ENCODE data around the gene PTPRQ.

Gene PTPRQ, protein sequence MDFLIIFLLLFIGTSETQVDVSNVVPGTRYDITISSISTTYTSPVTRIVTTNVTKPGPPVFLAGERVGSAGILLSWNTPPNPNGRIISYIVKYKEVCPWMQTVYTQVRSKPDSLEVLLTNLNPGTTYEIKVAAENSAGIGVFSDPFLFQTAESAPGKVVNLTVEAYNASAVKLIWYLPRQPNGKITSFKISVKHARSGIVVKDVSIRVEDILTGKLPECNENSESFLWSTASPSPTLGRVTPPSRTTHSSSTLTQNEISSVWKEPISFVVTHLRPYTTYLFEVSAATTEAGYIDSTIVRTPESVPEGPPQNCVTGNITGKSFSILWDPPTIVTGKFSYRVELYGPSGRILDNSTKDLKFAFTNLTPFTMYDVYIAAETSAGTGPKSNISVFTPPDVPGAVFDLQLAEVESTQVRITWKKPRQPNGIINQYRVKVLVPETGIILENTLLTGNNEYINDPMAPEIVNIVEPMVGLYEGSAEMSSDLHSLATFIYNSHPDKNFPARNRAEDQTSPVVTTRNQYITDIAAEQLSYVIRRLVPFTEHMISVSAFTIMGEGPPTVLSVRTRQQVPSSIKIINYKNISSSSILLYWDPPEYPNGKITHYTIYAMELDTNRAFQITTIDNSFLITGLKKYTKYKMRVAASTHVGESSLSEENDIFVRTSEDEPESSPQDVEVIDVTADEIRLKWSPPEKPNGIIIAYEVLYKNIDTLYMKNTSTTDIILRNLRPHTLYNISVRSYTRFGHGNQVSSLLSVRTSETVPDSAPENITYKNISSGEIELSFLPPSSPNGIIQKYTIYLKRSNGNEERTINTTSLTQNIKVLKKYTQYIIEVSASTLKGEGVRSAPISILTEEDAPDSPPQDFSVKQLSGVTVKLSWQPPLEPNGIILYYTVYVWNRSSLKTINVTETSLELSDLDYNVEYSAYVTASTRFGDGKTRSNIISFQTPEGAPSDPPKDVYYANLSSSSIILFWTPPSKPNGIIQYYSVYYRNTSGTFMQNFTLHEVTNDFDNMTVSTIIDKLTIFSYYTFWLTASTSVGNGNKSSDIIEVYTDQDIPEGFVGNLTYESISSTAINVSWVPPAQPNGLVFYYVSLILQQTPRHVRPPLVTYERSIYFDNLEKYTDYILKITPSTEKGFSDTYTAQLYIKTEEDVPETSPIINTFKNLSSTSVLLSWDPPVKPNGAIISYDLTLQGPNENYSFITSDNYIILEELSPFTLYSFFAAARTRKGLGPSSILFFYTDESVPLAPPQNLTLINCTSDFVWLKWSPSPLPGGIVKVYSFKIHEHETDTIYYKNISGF (N-terminal part only)

GRCh38 chr12:80443974-80444666 is at the start of gene PTPRQ:
PTPRQ (plus strand) TSS chr12:80444235; CDS start chr12:80444346, 111 bp downstream.
- H3K4me3 ChIP-seq, result no peak within 1 kb of the TSS
- no peak within 1 kb of the TSS for H3K27ac ChIP-seq

DNA sequence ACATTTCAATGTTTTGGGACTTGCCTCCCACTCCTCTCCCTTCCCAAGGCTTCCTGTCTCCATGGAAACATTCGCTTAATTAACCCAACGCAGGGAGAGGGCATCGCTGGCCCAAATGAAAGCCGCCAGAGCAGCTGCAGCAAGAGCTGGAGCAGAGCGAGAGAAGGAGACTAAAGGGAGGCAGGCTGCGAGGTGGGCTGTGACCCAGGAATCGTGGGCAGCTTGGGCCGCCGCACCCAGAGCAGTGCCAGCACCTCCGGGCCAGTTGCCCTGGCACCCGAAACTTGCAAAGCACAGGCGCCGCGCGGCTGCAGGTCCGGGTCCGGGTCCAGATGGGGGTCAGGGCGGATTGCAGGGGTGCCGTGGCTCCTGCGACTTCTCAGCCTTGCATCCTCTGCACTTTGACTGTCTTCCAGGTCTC is 43.5 kb upstream of the PTPRQ start:
- no peak overlapping the region for H3K27ac ChIP-seq
- peak overlapping the region in 5 of 7 experiments; percentile 2 to 34 (median 8) for H3K4me3 ChIP-seq

DNA sequence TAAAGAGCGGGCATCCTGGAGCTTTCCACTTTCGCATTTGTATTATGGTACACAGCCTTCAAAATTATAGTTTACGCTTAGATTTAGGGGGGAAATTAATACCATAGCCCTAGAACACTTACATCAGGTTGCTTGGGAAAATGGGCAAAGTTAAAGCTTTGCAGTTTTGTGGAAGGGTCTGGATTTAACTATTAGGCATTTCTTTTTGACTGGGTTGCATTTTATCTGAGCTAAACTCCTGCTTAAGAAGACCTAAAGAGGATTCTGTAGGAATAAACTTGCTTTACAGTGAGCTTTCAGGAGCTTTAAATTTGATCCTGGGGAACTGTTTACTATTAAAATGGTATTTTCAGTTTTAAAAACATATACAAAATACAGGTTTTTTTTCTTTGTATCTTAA is 42.8 kb upstream of the PTPRQ start:
- H3K4me3 ChIP-seq, result no peak overlapping the region
- no peak overlapping the region for H3K27ac ChIP-seq

GRCh38 chr12:80404629-80405028 is 39.4 kb upstream of the PTPRQ start:
- Histone ChIP-seq H3K27ac (no peak overlapping the region), H3K4me3 (no peak overlapping the region)

- Histone ChIP-seq H3K27ac (no peak overlapping the region), H3K4me3 (no peak overlapping the region)
Measured at GRCh38 chr12:80406253-80406652, 37.8 kb upstream of the PTPRQ start.

GRCh38 chr12:80411787-80412186 is 32.2 kb upstream of the PTPRQ start:
- Histone ChIP-seq H3K27ac (no peak overlapping the region), H3K4me3 (no peak overlapping the region)

GRCh38 chr12:80412343-80412953 is 31.6 kb upstream of the PTPRQ start:
- Histone ChIP-seq H3K4me3 (no peak overlapping the region), H3K27ac (no peak overlapping the region)

GRCh38 chr12:80413462-80413861 is 30.6 kb upstream of the PTPRQ start:
- H3K4me3 ChIP-seq, result no peak overlapping the region
- no peak overlapping the region for H3K27ac ChIP-seq

DNA sequence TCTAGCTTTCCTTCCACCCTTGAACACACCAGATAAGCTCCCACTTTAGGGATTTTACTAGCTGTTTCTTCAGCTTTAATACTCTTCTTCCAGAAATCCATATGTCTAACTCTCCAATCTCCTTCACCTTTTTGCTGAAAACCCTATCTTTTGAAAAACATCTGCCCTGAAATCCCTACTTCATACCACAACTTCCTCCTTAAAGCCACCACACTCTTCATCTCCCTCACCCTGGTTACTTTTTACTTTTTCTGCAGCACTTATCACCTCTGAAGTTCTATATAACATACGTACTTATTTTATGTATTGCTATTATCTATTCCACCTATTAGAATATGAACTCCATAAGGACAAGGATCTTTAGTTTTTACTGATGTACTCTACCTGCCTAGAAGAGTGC is 28.6 kb upstream of the PTPRQ start:
- no peak overlapping the region for H3K4me3 ChIP-seq
- H3K27ac ChIP-seq, result no peak overlapping the region

- Histone ChIP-seq H3K27ac (no peak overlapping the region), H3K4me3 (no peak overlapping the region)
Measured at GRCh38 chr12:80419644-80420043, 24.4 kb upstream of the PTPRQ start.

DNA sequence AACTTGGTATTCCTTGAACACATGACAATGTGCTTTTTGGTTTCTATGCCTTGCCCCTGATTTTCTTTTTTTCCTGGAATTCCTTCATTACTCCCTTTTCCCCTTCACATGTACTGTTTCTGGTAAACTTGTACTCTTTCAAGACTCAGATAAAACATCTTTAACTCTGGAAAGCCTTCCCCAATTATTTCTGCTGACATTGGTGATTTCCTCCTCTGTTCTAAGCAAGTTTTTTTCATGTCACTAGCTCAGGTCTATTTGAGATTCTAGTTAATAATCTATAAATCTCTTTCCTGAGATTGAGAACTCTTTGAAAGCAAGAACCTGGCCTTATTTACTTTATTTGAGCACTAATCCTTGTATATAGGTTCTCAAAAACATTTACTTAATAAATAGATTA is 24.0 kb upstream of the PTPRQ start:
- Histone ChIP-seq H3K4me3 (no peak overlapping the region), H3K27ac (no peak overlapping the region)

- H3K4me3 ChIP-seq, result no peak overlapping the region
- no peak overlapping the region for H3K27ac ChIP-seq
Measured at GRCh38 chr12:80422550-80422949, 21.5 kb upstream of the PTPRQ start.

DNA sequence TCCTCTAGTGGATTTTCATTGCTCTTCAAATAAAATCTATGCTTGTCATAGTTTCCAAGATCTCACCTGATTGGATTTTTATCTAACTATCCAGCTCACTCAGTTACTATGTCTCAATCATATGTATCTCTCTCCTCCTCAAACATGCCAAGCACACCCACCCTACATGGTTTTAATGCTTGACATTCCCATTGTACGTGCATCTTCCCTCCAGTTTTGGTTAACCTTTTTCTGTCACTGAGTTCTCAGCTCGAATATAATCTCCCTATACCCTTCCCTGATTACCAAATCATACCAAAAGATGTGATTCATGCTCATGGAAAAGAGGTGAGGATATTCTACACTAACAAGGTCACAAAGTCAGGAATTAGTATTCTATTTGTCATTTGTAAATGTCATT is 12.0 kb upstream of the PTPRQ start:
- Histone ChIP-seq H3K4me3 (no peak overlapping the region), H3K27ac (no peak overlapping the region)

GRCh38 chr12:80441921-80442320 is 2.1 kb upstream of the PTPRQ start:
- H3K4me3 ChIP-seq, result no peak overlapping the region
- H3K27ac ChIP-seq, result no peak overlapping the region

- no peak overlapping the region for H3K4me3 ChIP-seq
- H3K27ac ChIP-seq, result no peak overlapping the region
Measured at GRCh38 chr12:80442426-80443222, 1.4 kb upstream of the PTPRQ start.

DNA sequence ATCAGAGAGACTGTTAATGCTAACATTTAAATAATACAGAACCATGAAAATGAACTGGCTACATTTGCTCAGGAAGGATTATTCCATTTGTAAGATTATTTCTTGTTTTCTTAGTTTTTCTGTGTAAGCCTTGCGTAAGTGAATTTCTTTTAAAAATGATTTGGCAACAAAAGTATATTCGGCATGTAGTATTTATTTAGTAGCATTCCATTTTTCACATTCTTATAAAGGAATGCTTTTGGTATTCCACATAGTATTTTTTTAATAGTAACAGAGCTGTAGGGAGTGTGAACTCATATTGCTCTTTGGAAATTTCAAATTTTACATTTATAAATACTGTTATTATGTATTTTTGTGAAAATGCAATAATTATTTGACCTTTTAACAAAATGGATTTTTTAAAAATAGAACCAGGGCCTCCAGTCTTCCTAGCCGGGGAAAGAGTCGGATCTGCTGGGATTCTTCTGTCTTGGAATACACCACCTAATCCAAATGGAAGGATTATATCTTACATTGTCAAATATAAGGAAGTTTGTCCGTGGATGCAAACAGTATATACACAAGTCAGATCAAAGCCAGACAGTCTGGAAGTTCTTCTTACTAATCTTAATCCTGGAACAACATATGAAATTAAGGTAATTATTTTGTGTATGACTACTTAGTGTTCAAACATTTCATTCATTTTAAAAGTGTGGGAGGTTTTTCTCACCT is 1.2 kb downstream of the PTPRQ start:
- Histone ChIP-seq H3K4me3 (no peak overlapping the region), H3K27ac (no peak overlapping the region)

DNA sequence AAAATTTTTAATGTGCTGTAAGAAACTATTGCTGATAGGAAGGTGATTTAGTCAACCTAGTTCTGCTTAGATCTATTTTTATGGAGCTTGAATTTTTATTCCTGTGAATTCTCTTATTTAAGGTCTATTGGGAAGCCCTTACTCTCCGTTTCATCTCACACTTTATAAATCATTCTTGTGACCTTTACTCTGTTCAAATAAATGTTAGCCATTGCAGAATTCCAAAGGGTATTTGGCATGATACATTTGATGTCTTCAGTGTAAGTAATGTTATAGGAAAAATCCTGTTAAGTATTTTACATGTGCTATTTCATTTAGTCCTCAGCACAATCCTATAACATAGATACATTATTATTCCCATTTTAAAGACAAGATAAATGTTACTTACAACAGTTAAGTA is 12.5 kb downstream of the PTPRQ start:
- H3K27ac ChIP-seq, result no peak overlapping the region
- no peak overlapping the region for H3K4me3 ChIP-seq

DNA sequence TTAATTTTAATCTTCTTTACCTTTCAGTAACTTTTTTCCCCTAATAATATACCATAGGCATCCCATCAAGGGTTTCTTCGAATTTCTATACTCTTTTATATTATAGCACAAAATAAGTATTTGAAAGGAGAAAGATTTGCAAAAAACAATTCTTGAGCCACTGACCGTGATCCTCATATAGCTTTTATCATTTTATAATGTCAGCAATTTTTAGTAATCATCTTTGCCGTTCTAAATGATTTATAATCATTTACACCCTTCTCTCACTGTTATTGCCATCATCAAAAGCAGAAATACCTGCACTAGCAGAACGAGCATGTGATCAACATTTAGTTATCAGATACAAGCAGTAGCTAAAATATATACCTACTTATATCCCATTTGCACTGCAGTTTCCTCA is 16.9 kb downstream of the PTPRQ start:
- Histone ChIP-seq H3K4me3 (no peak overlapping the region), H3K27ac (no peak overlapping the region)
